ENCODE results near the gene EXTL2. TPM values are rescaled to one million over a fixed set of nuclear protein-coding genes. Genes with fewer than 3 reads are reported as not detected.

The EXTL2 gene
- total and polyA plus RNA-seq, 2 experiments from 2014 or later = 45.3 to 45.4 TPM

DNA sequence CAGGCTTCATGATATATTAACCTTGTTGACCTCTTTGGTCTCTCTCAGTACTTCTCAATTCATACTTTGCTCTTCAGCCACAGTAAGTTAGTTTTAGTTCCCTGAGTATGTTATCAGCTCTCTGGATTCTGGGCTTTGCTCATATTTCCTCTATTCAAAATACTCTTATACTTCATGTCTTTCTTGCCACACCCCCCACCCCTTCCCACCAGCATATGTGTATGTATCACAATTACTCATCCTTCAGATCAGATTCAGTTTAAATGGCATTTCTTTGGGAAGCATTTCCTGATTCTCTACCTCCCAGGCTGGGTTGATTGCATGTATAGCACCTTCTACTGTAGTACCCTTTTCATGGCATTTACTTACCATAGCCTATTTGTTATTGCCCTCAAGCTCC, 29.6 kb upstream of the EXTL2 start:
- Histone ChIP-seq H4K20me1 (replicated peaks; ENCODE audit: insufficient read depth) (peaks cover 3% of the 10 kb centered on the region; the same call in 1 of the 2 replicates), H3K79me2 (replicated peaks; ENCODE audit: insufficient read depth) (no peaks in the 10 kb centered on the region; the same call in 1 of the 2 replicates), H2AFZ (no peak overlapping the region), H3F3A (replicated peaks; ENCODE audit: low read depth) (no peaks in the 10 kb centered on the region), H3K4me3 (no peak overlapping the region), H3K36me3 (ENCODE audit: insufficient read depth) (peaks cover 20% of the 10 kb centered on the region; the same call in 1 of the 2 replicates), H3K9me2 (ENCODE audit: insufficient read depth) (no peaks in the 10 kb centered on the region), H3K27ac (ENCODE audit: low read depth) (no peak overlapping the region), H3K4me1 (ENCODE audit: insufficient read depth) (no peaks in the 10 kb centered on the region), H3K4me2 (no peak overlapping the region), H3K27me3 (ENCODE audit: insufficient read depth) (no peaks in the 10 kb centered on the region)
- no peak overlapping the region for H3K27ac Mint-ChIP-seq
- no peak overlapping the region for H3K4me3 Mint-ChIP-seq
- H3K4me1 Mint-ChIP-seq = no peaks in the 10 kb centered on the region
- TF ChIP-seq, protein P1, sequence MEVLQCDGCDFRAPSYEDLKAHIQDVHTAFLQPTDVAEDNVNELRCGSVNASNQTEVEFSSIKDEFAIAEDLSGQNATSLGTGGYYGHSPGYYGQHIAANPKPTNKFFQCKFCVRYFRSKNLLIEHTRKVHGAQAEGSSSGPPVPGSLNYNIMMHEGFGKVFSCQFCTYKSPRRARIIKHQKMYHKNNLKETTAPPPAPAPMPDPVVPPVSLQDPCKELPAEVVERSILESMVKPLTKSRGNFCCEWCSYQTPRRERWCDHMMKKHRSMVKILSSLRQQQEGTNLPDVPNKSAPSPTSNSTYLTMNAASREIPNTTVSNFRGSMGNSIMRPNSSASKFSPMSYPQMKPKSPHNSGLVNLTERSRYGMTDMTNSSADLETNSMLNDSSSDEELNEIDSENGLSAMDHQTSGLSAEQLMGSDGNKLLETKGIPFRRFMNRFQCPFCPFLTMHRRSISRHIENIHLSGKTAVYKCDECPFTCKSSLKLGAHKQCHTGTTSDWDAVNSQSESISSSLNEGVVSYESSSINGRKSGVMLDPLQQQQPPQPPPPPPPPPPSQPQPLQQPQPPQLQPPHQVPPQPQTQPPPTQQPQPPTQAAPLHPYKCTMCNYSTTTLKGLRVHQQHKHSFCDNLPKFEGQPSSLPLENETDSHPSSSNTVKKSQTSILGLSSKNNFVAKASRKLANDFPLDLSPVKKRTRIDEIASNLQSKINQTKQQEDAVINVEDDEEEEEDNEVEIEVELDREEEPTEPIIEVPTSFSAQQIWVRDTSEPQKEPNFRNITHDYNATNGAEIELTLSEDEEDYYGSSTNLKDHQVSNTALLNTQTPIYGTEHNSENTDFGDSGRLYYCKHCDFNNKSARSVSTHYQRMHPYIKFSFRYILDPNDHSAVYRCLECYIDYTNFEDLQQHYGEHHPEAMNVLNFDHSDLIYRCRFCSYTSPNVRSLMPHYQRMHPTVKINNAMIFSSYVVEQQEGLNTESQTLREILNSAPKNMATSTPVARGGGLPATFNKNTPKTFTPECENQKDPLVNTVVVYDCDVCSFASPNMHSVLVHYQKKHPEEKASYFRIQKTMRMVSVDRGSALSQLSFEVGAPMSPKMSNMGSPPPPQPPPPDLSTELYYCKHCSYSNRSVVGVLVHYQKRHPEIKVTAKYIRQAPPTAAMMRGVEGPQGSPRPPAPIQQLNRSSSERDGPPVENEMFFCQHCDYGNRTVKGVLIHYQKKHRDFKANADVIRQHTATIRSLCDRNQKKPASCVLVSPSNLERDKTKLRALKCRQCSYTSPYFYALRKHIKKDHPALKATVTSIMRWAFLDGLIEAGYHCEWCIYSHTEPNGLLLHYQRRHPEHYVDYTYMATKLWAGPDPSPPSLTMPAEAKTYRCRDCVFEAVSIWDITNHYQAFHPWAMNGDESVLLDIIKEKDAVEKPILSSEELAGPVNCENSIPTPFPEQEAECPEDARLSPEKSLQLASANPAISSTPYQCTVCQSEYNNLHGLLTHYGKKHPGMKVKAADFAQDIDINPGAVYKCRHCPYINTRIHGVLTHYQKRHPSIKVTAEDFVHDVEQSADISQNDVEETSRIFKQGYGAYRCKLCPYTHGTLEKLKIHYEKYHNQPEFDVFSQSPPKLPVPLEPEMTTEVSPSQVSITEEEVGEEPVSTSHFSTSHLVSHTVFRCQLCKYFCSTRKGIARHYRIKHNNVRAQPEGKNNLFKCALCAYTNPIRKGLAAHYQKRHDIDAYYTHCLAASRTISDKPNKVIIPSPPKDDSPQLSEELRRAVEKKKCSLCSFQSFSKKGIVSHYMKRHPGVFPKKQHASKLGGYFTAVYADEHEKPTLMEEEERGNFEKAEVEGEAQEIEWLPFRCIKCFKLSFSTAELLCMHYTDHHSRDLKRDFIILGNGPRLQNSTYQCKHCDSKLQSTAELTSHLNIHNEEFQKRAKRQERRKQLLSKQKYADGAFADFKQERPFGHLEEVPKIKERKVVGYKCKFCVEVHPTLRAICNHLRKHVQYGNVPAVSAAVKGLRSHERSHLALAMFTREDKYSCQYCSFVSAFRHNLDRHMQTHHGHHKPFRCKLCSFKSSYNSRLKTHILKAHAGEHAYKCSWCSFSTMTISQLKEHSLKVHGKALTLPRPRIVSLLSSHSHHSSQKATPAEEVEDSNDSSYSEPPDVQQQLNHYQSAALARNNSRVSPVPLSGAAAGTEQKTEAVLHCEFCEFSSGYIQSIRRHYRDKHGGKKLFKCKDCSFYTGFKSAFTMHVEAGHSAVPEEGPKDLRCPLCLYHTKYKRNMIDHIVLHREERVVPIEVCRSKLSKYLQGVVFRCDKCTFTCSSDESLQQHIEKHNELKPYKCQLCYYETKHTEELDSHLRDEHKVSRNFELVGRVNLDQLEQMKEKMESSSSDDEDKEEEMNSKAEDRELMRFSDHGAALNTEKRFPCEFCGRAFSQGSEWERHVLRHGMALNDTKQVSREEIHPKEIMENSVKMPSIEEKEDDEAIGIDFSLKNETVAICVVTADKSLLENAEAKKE (CRISPR knock-in tag; IDR thresholded peaks at IDR 0.05) = no peak
- no peak for TF ChIP-seq CREB1 (CRISPR knock-in tag; IDR thresholded peaks at IDR 0.05; ENCODE audit: low read depth)
- 0 out of 3 replicates have a peak, but pooled peaks cover 3% of the 10 kb centered on the region for H3K9me3 Mint-ChIP-seq
- peaks cover 32% of the 10 kb centered on the region for H3K36me3 Mint-ChIP-seq (ENCODE audit: low read depth)
- ATAC-seq (no peak), DNase-seq (ENCODE audit: low spot score) (no peak)
- no peaks in the 10 kb centered on the region for H3K27me3 Mint-ChIP-seq (ENCODE audit: insufficient read depth, low read depth, poor library complexity)

DNA sequence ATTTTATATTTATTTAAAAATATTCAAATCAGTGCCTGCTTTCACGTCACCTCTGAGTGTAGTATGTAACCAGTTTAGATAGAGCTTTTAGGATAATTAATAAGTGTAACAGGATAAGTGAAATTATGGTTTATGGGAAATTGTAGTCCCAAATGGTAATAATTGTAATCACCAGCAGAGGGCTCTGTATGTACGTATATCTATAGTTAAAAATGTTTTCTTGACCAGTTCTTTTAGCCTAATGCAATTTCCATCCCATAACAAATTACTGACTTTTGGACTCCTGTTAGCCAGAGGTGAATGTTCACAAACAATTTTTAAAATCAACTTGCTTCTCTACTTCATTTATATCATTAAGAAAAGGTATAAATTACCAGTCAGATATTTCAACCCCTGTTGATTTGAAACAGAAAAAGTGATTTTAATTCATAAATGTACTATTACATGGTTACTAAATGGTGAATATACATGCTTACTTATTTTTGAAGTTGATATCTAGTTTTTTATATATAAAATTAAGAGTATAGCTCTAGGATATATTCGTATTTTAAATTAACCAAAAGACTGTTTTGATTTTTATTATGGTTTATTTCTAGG, 26.6 kb upstream of the EXTL2 start:
- H3K4me2 ChIP-seq = no peak overlapping the region
- peaks cover 15% of the 10 kb centered on the region for H4K20me1 ChIP-seq (replicated peaks; ENCODE audit: insufficient read depth)
- DNase-seq (ENCODE audit: low spot score) (peak; percentile 76), ATAC-seq (no peak)
- no peaks in the 10 kb centered on the region for H3K4me1 Mint-ChIP-seq
- peaks cover 20% of the 10 kb centered on the region; the same call in 1 of the 2 replicates for H3K36me3 ChIP-seq (ENCODE audit: insufficient read depth)
- H3K27ac Mint-ChIP-seq = no peak overlapping the region
- no peaks in the 10 kb centered on the region for H3K27me3 Mint-ChIP-seq (ENCODE audit: insufficient read depth, low read depth, poor library complexity)
- H3K4me3 Mint-ChIP-seq = no peak overlapping the region
- H3K27me3 ChIP-seq (ENCODE audit: insufficient read depth) = no peaks in the 10 kb centered on the region
- H3K4me3 ChIP-seq = no peak overlapping the region
- 0 out of 3 replicates have a peak, but pooled peaks cover 3% of the 10 kb centered on the region for H3K9me3 Mint-ChIP-seq
- TF ChIP-seq STAT1 (IDR thresholded peaks at IDR 0.05; ENCODE audit: unreplicated experiment) (no peak), EZH2phosphoT487 (IDR thresholded peaks at IDR 0.05; ENCODE audit: unreplicated experiment) (no peak), JUNB (IDR thresholded peaks at IDR 0.05; ENCODE audit: unreplicated experiment) (no peak), CREB1 (CRISPR knock-in tag; IDR thresholded peaks at IDR 0.05; ENCODE audit: low read depth) (no peak)
- TF ChIP-seq, protein P2, sequence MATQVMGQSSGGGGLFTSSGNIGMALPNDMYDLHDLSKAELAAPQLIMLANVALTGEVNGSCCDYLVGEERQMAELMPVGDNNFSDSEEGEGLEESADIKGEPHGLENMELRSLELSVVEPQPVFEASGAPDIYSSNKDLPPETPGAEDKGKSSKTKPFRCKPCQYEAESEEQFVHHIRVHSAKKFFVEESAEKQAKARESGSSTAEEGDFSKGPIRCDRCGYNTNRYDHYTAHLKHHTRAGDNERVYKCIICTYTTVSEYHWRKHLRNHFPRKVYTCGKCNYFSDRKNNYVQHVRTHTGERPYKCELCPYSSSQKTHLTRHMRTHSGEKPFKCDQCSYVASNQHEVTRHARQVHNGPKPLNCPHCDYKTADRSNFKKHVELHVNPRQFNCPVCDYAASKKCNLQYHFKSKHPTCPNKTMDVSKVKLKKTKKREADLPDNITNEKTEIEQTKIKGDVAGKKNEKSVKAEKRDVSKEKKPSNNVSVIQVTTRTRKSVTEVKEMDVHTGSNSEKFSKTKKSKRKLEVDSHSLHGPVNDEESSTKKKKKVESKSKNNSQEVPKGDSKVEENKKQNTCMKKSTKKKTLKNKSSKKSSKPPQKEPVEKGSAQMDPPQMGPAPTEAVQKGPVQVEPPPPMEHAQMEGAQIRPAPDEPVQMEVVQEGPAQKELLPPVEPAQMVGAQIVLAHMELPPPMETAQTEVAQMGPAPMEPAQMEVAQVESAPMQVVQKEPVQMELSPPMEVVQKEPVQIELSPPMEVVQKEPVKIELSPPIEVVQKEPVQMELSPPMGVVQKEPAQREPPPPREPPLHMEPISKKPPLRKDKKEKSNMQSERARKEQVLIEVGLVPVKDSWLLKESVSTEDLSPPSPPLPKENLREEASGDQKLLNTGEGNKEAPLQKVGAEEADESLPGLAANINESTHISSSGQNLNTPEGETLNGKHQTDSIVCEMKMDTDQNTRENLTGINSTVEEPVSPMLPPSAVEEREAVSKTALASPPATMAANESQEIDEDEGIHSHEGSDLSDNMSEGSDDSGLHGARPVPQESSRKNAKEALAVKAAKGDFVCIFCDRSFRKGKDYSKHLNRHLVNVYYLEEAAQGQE (IDR thresholded peaks at IDR 0.05; ENCODE audit: unreplicated experiment) = no peak
- TF ChIP-seq, protein P3, sequence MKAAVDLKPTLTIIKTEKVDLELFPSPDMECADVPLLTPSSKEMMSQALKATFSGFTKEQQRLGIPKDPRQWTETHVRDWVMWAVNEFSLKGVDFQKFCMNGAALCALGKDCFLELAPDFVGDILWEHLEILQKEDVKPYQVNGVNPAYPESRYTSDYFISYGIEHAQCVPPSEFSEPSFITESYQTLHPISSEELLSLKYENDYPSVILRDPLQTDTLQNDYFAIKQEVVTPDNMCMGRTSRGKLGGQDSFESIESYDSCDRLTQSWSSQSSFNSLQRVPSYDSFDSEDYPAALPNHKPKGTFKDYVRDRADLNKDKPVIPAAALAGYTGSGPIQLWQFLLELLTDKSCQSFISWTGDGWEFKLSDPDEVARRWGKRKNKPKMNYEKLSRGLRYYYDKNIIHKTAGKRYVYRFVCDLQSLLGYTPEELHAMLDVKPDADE (IDR thresholded peaks at IDR 0.05) = no peak
- TF ChIP-seq, protein P4, sequence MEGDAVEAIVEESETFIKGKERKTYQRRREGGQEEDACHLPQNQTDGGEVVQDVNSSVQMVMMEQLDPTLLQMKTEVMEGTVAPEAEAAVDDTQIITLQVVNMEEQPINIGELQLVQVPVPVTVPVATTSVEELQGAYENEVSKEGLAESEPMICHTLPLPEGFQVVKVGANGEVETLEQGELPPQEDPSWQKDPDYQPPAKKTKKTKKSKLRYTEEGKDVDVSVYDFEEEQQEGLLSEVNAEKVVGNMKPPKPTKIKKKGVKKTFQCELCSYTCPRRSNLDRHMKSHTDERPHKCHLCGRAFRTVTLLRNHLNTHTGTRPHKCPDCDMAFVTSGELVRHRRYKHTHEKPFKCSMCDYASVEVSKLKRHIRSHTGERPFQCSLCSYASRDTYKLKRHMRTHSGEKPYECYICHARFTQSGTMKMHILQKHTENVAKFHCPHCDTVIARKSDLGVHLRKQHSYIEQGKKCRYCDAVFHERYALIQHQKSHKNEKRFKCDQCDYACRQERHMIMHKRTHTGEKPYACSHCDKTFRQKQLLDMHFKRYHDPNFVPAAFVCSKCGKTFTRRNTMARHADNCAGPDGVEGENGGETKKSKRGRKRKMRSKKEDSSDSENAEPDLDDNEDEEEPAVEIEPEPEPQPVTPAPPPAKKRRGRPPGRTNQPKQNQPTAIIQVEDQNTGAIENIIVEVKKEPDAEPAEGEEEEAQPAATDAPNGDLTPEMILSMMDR (conservative IDR thresholded peaks at IDR 0.05; ENCODE audit: low read depth in 2 of 2) = peak; percentile 47 to 73
- no peaks in the 10 kb centered on the region; the same call in 1 of the 2 replicates for H3K79me2 ChIP-seq (replicated peaks; ENCODE audit: insufficient read depth)
- no peaks in the 10 kb centered on the region for H3F3A ChIP-seq (replicated peaks; ENCODE audit: low read depth)
- H3K36me3 Mint-ChIP-seq (ENCODE audit: low read depth) = peaks cover 39% of the 10 kb centered on the region
- no peaks in the 10 kb centered on the region for H3K9me2 ChIP-seq (ENCODE audit: insufficient read depth)
- no peak overlapping the region for H3K27ac ChIP-seq (ENCODE audit: low read depth)
- no peaks in the 10 kb centered on the region for H3K4me1 ChIP-seq (ENCODE audit: insufficient read depth)
- no peak overlapping the region for H2AFZ ChIP-seq
